ENCODE data around the gene ICA1L. TPM values are rescaled to one million over a fixed set of nuclear protein-coding genes. Genes with fewer than 3 reads are reported as not detected.
"Not testable (repeated sequence)": the region's sequence is repeated elsewhere in the genome, so short reads cannot be mapped to it uniquely, and the experiment has no call there.

Gene ICA1L
- total RNA-seq, 1 donor from 2014 or later = 6.5 TPM

- peaks cover 27% of the 10 kb centered on the region for H3K4me1 ChIP-seq
- H3K4me3 ChIP-seq = no peak overlapping the region
- peaks cover 11% of the 10 kb centered on the region for H3K9me3 ChIP-seq (replicated peaks)
- no peak overlapping the region for H3K27ac ChIP-seq (replicated peaks)
- intact Hi-C loops (cut with micrococcal nuclease) = no loop called here
- DNase-seq = no peak
- peaks cover 17% of the 10 kb centered on the region for H3K36me3 ChIP-seq
- TF ChIP-seq CTCF (IDR thresholded peaks at IDR 0.05; ENCODE audit: borderline replicate concordance) = no peak
- H3K27me3 ChIP-seq (ENCODE audit: low read depth) = no peaks in the 10 kb centered on the region
These were observed 62.8 kb downstream of the ICA1L start for GRCh38 chr2:202808754-202809153.

- H3K4me3 ChIP-seq; H3K27me3 ChIP-seq (ENCODE audit: low read depth); intact Hi-C loops (cut with micrococcal nuclease): not testable (repeated sequence)
- Histone ChIP-seq H3K27ac (replicated peaks) (peak overlapping the region; percentile 78), H3K36me3 (peaks cover 17% of the 10 kb centered on the region), H3K4me1 (peaks cover 27% of the 10 kb centered on the region), H3K9me3 (replicated peaks) (peaks cover 11% of the 10 kb centered on the region)
- peak; percentile 82 for DNase-seq
These were observed 64.0 kb downstream of the ICA1L start for GRCh38 chr2:202807431-202808138.

GRCh38 chr2:202805911-202806310 is 65.7 kb downstream of the ICA1L start:
- DNase-seq = peak; percentile 39
- peak overlapping the region; percentile 20 for H3K4me3 ChIP-seq
- intact Hi-C loops (cut with micrococcal nuclease) = not testable (repeated sequence)

GRCh38 chr2:202797944-202798343 is 73.6 kb downstream of the ICA1L start:
- no peak overlapping the region for H3K4me3 ChIP-seq
- H3K27me3 ChIP-seq (ENCODE audit: low read depth) = no peaks in the 10 kb centered on the region
- DNase-seq = no peak
- peaks cover 10% of the 10 kb centered on the region for H3K36me3 ChIP-seq
- intact Hi-C loops (cut with micrococcal nuclease) = no loop called here
- H3K4me1 ChIP-seq = no peaks in the 10 kb centered on the region
- H3K27ac ChIP-seq (replicated peaks) = no peak overlapping the region
- no peaks in the 10 kb centered on the region for H3K9me3 ChIP-seq (replicated peaks)
- no peak for TF ChIP-seq CTCF (IDR thresholded peaks at IDR 0.05; ENCODE audit: borderline replicate concordance)

More at GRCh38 chr2:202805911-202806310, 65.7 kb downstream of the ICA1L start:
- not testable (repeated sequence) for H3K9me3 ChIP-seq (replicated peaks); H3K27me3 ChIP-seq (ENCODE audit: low read depth)
- Histone ChIP-seq H3K27ac (replicated peaks) (peak overlapping the region; percentile 78), H3K4me1 (peaks cover 27% of the 10 kb centered on the region), H3K36me3 (peaks cover 10% of the 10 kb centered on the region)

- Histone ChIP-seq H3K4me1 (no peaks in the 10 kb centered on the region), H3K27ac (replicated peaks) (no peak overlapping the region), H3K4me3 (no peak overlapping the region), H3K9me3 (replicated peaks) (no peaks in the 10 kb centered on the region), H3K36me3 (peaks cover 25% of the 10 kb centered on the region), H3K27me3 (ENCODE audit: low read depth) (no peaks in the 10 kb centered on the region)
- DNase-seq = no peak
- TF ChIP-seq CTCF (IDR thresholded peaks at IDR 0.05; ENCODE audit: borderline replicate concordance) = no peak
- intact Hi-C loops (cut with micrococcal nuclease) = no loop called here
These were observed 80.9 kb downstream of the ICA1L start for GRCh38 chr2:202790676-202791075.

- H3K4me1 ChIP-seq = no peaks in the 10 kb centered on the region
- no peak for DNase-seq
- intact Hi-C loops (cut with micrococcal nuclease) = no loop called here
- H3K36me3 ChIP-seq = peaks cover 42% of the 10 kb centered on the region
- H3K27me3 ChIP-seq (ENCODE audit: low read depth) = no peaks in the 10 kb centered on the region
- H3K4me3 ChIP-seq = no peak overlapping the region
- H3K27ac ChIP-seq (replicated peaks) = no peak overlapping the region
- no peaks in the 10 kb centered on the region for H3K9me3 ChIP-seq (replicated peaks)
- TF ChIP-seq CTCF (IDR thresholded peaks at IDR 0.05; ENCODE audit: borderline replicate concordance) = no peak
These were observed 84.7 kb downstream of the ICA1L start for GRCh38 chr2:202786842-202787241.

Measured in left ventricle myocardium inferior (tissue), 1 donor.